IPS-20b (cell line): ENCODE measurements around the gene CDH4.

Experiments used
- H3K27ac ChIP-seq: one replicate; pipeline ENCODE4 v1.5.1; 2013; ENCODE audit warnings: low read length
- H3K27me3 ChIP-seq: 2 replicates; pipeline ENCODE4 v1.6.1; 2013; ENCODE audit warnings: mild to moderate bottlenecking, low read length, inconsistent platforms; ENCODE audit not compliant: insufficient read depth
- H3K36me3 ChIP-seq: 2 replicates; pipeline ENCODE4 v1.6.1; 2013; ENCODE audit warnings: low read depth, mild to moderate bottlenecking, inconsistent platforms, low read length, moderate library complexity; ENCODE audit not compliant: insufficient read depth
- H3K4me1 ChIP-seq: 2 replicates; pipeline ENCODE4 v1.6.1; 2013; ENCODE audit warnings: mild to moderate bottlenecking, control low read depth, inconsistent platforms, low read length, moderate library complexity; ENCODE audit not compliant: insufficient read depth
- H3K4me3 ChIP-seq: 2 replicates; pipeline ENCODE4 v1.5.1; 2013; ENCODE audit warnings: mild to moderate bottlenecking, low read length, inconsistent platforms
- H3K9ac ChIP-seq: 2 replicates; pipeline ENCODE4 v1.6.1; 2013; ENCODE audit warnings: low read depth, mild to moderate bottlenecking, inconsistent platforms, low read length, moderate library complexity
- H3K9me3 ChIP-seq: 2 replicates; pipeline ENCODE4 v1.6.1; 2013; ENCODE audit warnings: mild to moderate bottlenecking, low read depth, low read length, inconsistent platforms; ENCODE audit not compliant: insufficient read depth

CDH4 gene

GRCh38 chr20:61791995-61792394 is 539.9 kb downstream of the CDH4 start:
- H3K9ac ChIP-seq: no peak overlapping the region
- no peak overlapping the region for H3K4me3 ChIP-seq
- H3K4me1 ChIP-seq: no peaks in the 10 kb centered on the region
- H3K27ac ChIP-seq: no peak overlapping the region
- H3K9me3 ChIP-seq: no peaks in the 10 kb centered on the region
- H3K27me3 ChIP-seq: peaks cover 58% of the 10 kb centered on the region
- H3K36me3 ChIP-seq: no peaks in the 10 kb centered on the region

- H3K9ac ChIP-seq: no peak overlapping the region
- H3K27ac ChIP-seq: no peak overlapping the region
Measured at GRCh38 chr20:61795669-61796630, 543.9 kb downstream of the CDH4 start.

GRCh38 chr20:61796738-61797137 is 544.7 kb downstream of the CDH4 start:
- H3K36me3 ChIP-seq: no peaks in the 10 kb centered on the region
- H3K4me1 ChIP-seq: no peaks in the 10 kb centered on the region
- H3K27ac ChIP-seq: no peak overlapping the region
- peaks cover 15% of the 10 kb centered on the region; the same call in 1 of the 2 replicates for H3K27me3 ChIP-seq
- no peaks in the 10 kb centered on the region for H3K9me3 ChIP-seq
- H3K9ac ChIP-seq: no peak overlapping the region
- no peak overlapping the region for H3K4me3 ChIP-seq

More at GRCh38 chr20:61795669-61796630, 543.9 kb downstream of the CDH4 start:
- H3K4me1 ChIP-seq: no peaks in the 10 kb centered on the region
- no peaks in the 10 kb centered on the region for H3K36me3 ChIP-seq
- no peak overlapping the region for H3K4me3 ChIP-seq
- no peaks in the 10 kb centered on the region for H3K9me3 ChIP-seq
- H3K27me3 ChIP-seq: peaks cover 22% of the 10 kb centered on the region; the same call in 1 of the 2 replicates

GRCh38 chr20:61797200-61797599 is 545.1 kb downstream of the CDH4 start:
- H3K27ac ChIP-seq: no peak overlapping the region
- H3K9me3 ChIP-seq: no peaks in the 10 kb centered on the region
- H3K36me3 ChIP-seq: no peaks in the 10 kb centered on the region
- no peaks in the 10 kb centered on the region for H3K4me1 ChIP-seq
- no peak overlapping the region for H3K4me3 ChIP-seq
- no peak overlapping the region for H3K9ac ChIP-seq
- H3K27me3 ChIP-seq: peaks cover 16% of the 10 kb centered on the region; the same call in 1 of the 2 replicates

- Histone ChIP-seq H3K27me3 (peaks cover 24% of the 10 kb centered on the region; the same call in 1 of the 2 replicates), H3K4me1 (no peaks in the 10 kb centered on the region), H3K9me3 (no peaks in the 10 kb centered on the region), H3K27ac (no peak overlapping the region), H3K4me3 (no peak overlapping the region), H3K9ac (no peak overlapping the region), H3K36me3 (no peaks in the 10 kb centered on the region)
Measured at GRCh38 chr20:61797971-61798411, 545.9 kb downstream of the CDH4 start.

GRCh38 chr20:61798632-61799031 is 546.6 kb downstream of the CDH4 start:
- Histone ChIP-seq H3K36me3 (no peaks in the 10 kb centered on the region), H3K9ac (no peak overlapping the region), H3K27me3 (peaks cover 30% of the 10 kb centered on the region; the same call in 1 of the 2 replicates), H3K4me3 (no peak overlapping the region), H3K27ac (no peak overlapping the region), H3K9me3 (no peaks in the 10 kb centered on the region), H3K4me1 (no peaks in the 10 kb centered on the region)

- Histone ChIP-seq H3K4me3 (no peak overlapping the region), H3K9me3 (no peaks in the 10 kb centered on the region), H3K36me3 (no peaks in the 10 kb centered on the region), H3K27me3 (peaks cover 36% of the 10 kb centered on the region), H3K9ac (no peak overlapping the region), H3K27ac (no peak overlapping the region), H3K4me1 (no peaks in the 10 kb centered on the region)
Measured at GRCh38 chr20:61799394-61799923, 547.4 kb downstream of the CDH4 start.

GRCh38 chr20:61799928-61800327 is 547.9 kb downstream of the CDH4 start:
- H3K4me3 ChIP-seq: no peak overlapping the region
- H3K27ac ChIP-seq: no peak overlapping the region
- no peaks in the 10 kb centered on the region for H3K4me1 ChIP-seq
- H3K36me3 ChIP-seq: no peaks in the 10 kb centered on the region
- H3K27me3 ChIP-seq: peaks cover 36% of the 10 kb centered on the region
- no peaks in the 10 kb centered on the region for H3K9me3 ChIP-seq
- H3K9ac ChIP-seq: no peak overlapping the region

GRCh38 chr20:61800359-61801064 is 548.5 kb downstream of the CDH4 start:
- Histone ChIP-seq H3K36me3 (no peaks in the 10 kb centered on the region), H3K27me3 (peaks cover 32% of the 10 kb centered on the region), H3K4me3 (no peak overlapping the region)

GRCh38 chr20:61801065-61801360 is 549.0 kb downstream of the CDH4 start:
- peaks cover 29% of the 10 kb centered on the region for H3K27me3 ChIP-seq
- no peaks in the 10 kb centered on the region for H3K9me3 ChIP-seq
- H3K9ac ChIP-seq: no peak overlapping the region
- no peaks in the 10 kb centered on the region for H3K4me1 ChIP-seq
- H3K27ac ChIP-seq: no peak overlapping the region
- H3K36me3 ChIP-seq: no peaks in the 10 kb centered on the region
- H3K4me3 ChIP-seq: no peak overlapping the region

More at GRCh38 chr20:61800359-61801064, 548.5 kb downstream of the CDH4 start:
- no peak overlapping the region for H3K9ac ChIP-seq
- no peak overlapping the region for H3K27ac ChIP-seq
- H3K4me1 ChIP-seq: no peaks in the 10 kb centered on the region
- H3K9me3 ChIP-seq: no peaks in the 10 kb centered on the region

- Histone ChIP-seq H3K9ac (no peak overlapping the region), H3K4me3 (no peak overlapping the region), H3K36me3 (no peaks in the 10 kb centered on the region), H3K4me1 (no peaks in the 10 kb centered on the region), H3K27me3 (peaks cover 29% of the 10 kb centered on the region), H3K27ac (no peak overlapping the region), H3K9me3 (no peaks in the 10 kb centered on the region)
Measured at GRCh38 chr20:61801428-61801827, 549.4 kb downstream of the CDH4 start.
